ENCODE measurements around the gene PEX6.
A peak's percentile ranks its signal among the peaks of the same experiment; 100 is the strongest.

Gene PEX6

DNA sequence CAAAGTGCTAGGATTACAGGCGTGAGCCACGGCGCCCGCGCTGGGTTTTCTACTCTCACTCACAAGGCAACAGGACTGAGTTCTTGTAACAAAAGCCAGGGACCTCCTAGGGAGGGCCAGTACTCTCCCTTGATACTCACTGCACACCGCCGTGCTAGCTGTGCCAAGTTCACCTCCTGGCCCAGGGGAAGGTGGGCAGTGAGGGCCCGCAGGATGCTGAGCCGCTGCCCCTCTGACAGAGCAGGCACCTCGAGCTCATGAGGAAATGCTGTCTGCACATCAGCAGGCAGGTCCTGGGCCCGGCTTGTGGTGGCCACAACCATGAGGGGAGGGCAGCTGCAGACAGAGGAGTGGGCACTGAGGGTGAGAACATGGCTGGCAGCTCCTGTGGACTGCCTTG, 11.8 kb downstream of the PEX6 start:
- Histone ChIP-seq H3K23ac (ENCODE audit: low read length in 2 of 2) (no peak overlapping the region), H3K4me2 (ENCODE audit: low read length, poor library complexity, severe bottlenecking) (no peak overlapping the region), H3K79me1 (replicated peaks; ENCODE audit: low read length, poor library complexity, severe bottlenecking) (peaks cover 7% of the 10 kb centered on the region), H3K4ac (ENCODE audit: low read depth in 1 of 2, low read length in 2 of 2) (no peak overlapping the region), H3K9ac (ENCODE audit: low read length) (no peak overlapping the region), H2AFZ (ENCODE audit: low read depth, low read length) (no peak overlapping the region), H3K27ac (ENCODE audit: low read length, poor library complexity, severe bottlenecking) (no peak overlapping the region), H3K9me3 (ENCODE audit: control insufficient read depth, low read length) (no peaks in the 10 kb centered on the region), H2BK12ac (ENCODE audit: low read length in 2 of 2) (no peak overlapping the region), H3K27me3 (ENCODE audit: control insufficient read depth in 1 of 2, insufficient read depth in 1 of 2, low read length in 2 of 2) (no peaks in the 10 kb centered on the region), H3K14ac (ENCODE audit: low read length in 2 of 2) (no peak overlapping the region), H3K36me3 (ENCODE audit: control insufficient read depth in 1 of 2, insufficient read depth in 2 of 2, low read depth in 1 of 2, low read length in 2 of 2) (peaks cover 59 to 66% of the 10 kb centered on the region in 2 experiments), H2BK120ac (ENCODE audit: low read depth, low read length) (no peak overlapping the region), H4K8ac (ENCODE audit: low read length) (no peak overlapping the region), H2BK15ac (ENCODE audit: low read depth, poor library complexity, severe bottlenecking) (no peak overlapping the region), H3K18ac (ENCODE audit: low read depth in 1 of 2, low read length in 2 of 2) (no peak overlapping the region), H3K4me3 (ENCODE audit: insufficient read depth in 1 of 2, low read depth in 1 of 2, low read length in 2 of 2) (no peak overlapping the region), H4K91ac (ENCODE audit: low read length) (no peak overlapping the region), H3K4me1 (ENCODE audit: control insufficient read depth, insufficient read depth, low read depth, low read length) (peaks cover 8% of the 10 kb centered on the region), H2AK5ac (ENCODE audit: low read length, severe bottlenecking) (no peak overlapping the region), H2BK5ac (ENCODE audit: low read depth, low read length, poor library complexity, severe bottlenecking) (no peak overlapping the region)
- no peak for DNase-seq
- over 99% methylated on average over 11 of the region's 11 CpGs for WGBS

DNA sequence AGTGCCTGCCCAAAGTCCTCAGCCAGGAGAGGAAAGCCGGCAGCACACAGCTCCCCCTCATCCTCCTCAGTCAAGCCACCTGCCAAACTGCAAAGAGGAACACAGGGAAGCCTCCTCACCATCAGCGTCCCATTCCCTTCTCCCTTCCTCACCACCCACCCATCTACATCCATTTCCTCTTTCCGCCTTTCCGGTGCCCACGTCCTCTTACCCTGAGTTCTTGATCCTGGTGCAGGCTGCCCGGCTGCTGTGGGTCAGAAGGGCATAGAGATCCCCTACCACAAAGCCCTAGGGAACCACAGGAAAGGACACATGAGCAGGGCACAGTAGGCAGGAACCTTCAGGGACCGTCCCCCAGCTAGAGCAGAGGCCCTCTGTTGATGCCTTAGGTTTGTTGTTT, 12.4 kb downstream of the PEX6 start:
- H4K8ac ChIP-seq (ENCODE audit: low read length), result no peak overlapping the region
- H3K4ac ChIP-seq (ENCODE audit: low read depth in 1 of 2, low read length in 2 of 2), result no peak overlapping the region
- no peaks in the 10 kb centered on the region for H3K27me3 ChIP-seq (ENCODE audit: control insufficient read depth in 1 of 2, insufficient read depth in 1 of 2, low read length in 2 of 2)
- no peak overlapping the region for H2AFZ ChIP-seq (ENCODE audit: low read depth, low read length)
- H3K18ac ChIP-seq (ENCODE audit: low read depth in 1 of 2, low read length in 2 of 2), result no peak overlapping the region
- no peak overlapping the region for H4K91ac ChIP-seq (ENCODE audit: low read length)
- H3K27ac ChIP-seq (ENCODE audit: low read length, poor library complexity, severe bottlenecking), result no peak overlapping the region
- H2BK15ac ChIP-seq (ENCODE audit: low read depth, poor library complexity, severe bottlenecking), result no peak overlapping the region
- H3K79me1 ChIP-seq (replicated peaks; ENCODE audit: low read length, poor library complexity, severe bottlenecking), result peaks cover 7% of the 10 kb centered on the region
- H3K4me3 ChIP-seq (ENCODE audit: insufficient read depth in 1 of 2, low read depth in 1 of 2, low read length in 2 of 2), result no peak overlapping the region
- H3K4me1 ChIP-seq (ENCODE audit: control insufficient read depth, insufficient read depth, low read depth, low read length), result peaks cover 8% of the 10 kb centered on the region
- no peak overlapping the region for H3K14ac ChIP-seq (ENCODE audit: low read length in 2 of 2)
- H3K4me2 ChIP-seq (ENCODE audit: low read length, poor library complexity, severe bottlenecking), result no peak overlapping the region
- no peak overlapping the region for H2BK12ac ChIP-seq (ENCODE audit: low read length in 2 of 2)
- WGBS, result 89% methylated on average over 7 of the region's 7 CpGs
- H3K36me3 ChIP-seq (ENCODE audit: control insufficient read depth in 1 of 2, insufficient read depth in 2 of 2, low read depth in 1 of 2, low read length in 2 of 2), result peaks cover 62 to 70% of the 10 kb centered on the region in 2 experiments
- no peak overlapping the region for H2BK5ac ChIP-seq (ENCODE audit: low read depth, low read length, poor library complexity, severe bottlenecking)
- no peaks in the 10 kb centered on the region for H3K9me3 ChIP-seq (ENCODE audit: control insufficient read depth, low read length)
- H3K23ac ChIP-seq (ENCODE audit: low read length in 2 of 2), result no peak overlapping the region
- no peak overlapping the region for H2BK120ac ChIP-seq (ENCODE audit: low read depth, low read length)
- H2AK5ac ChIP-seq (ENCODE audit: low read length, severe bottlenecking), result no peak overlapping the region
- H3K9ac ChIP-seq (ENCODE audit: low read length), result no peak overlapping the region
- DNase-seq, result no peak

- DNase-seq, result peak; percentile 78
Measured at GRCh38 chr6:42963855-42964605, 15.0 kb downstream of the PEX6 start.

DNA sequence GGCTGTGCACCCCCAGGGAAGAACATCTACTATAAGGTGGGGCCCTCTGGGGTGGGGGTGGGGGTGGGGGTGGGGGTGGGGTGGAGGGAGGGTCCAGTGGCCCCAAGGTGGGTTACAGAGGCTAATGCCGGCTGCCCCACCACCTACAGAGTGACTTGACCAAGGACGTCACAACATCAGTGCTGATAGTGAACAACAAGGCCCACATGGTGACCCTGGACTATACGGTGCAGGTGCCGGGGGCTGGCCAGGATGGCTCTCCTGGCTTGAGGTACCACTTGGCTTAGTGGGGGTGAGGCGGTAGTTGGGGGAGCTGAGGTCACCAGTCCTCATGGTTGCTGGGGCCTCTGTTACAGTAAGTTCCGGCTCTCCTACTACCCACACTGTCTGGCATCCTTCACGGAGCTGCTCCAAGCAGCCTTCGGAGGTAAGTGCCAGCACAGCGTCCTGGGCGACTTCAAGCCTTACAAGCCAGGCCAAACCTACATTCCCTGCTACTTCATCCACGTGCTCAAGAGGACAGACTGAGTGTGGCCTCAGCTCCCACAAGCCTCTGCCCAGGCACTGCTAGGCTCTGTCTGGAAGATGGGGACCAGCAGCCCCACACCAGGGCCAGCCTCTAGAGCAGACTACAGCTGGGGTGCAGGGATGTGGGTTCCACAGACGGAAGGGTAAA, 15.7 kb downstream of the PEX6 start:
- WGBS, result 84% methylated on average over 11 of the region's 12 CpGs
- Histone ChIP-seq H3K36me3 (ENCODE audit: control insufficient read depth in 1 of 2, insufficient read depth in 2 of 2, low read depth in 1 of 2, low read length in 2 of 2) (peaks cover 50 to 56% of the 10 kb centered on the region in 2 experiments), H2BK15ac (ENCODE audit: low read depth, poor library complexity, severe bottlenecking) (no peak overlapping the region), H2BK5ac (ENCODE audit: low read depth, low read length, poor library complexity, severe bottlenecking) (no peak overlapping the region), H3K14ac (ENCODE audit: low read length in 2 of 2) (no peak overlapping the region), H4K91ac (ENCODE audit: low read length) (no peak overlapping the region), H2BK120ac (ENCODE audit: low read depth, low read length) (no peak overlapping the region), H3K4me1 (ENCODE audit: control insufficient read depth, insufficient read depth, low read depth, low read length) (peaks cover 13% of the 10 kb centered on the region), H4K8ac (ENCODE audit: low read length) (no peak overlapping the region), H3K18ac (ENCODE audit: low read depth in 1 of 2, low read length in 2 of 2) (no peak overlapping the region), H2AK5ac (ENCODE audit: low read length, severe bottlenecking) (no peak overlapping the region), H3K9me3 (ENCODE audit: control insufficient read depth, low read length) (no peaks in the 10 kb centered on the region), H3K4me3 (ENCODE audit: insufficient read depth in 1 of 2, low read depth in 1 of 2, low read length in 2 of 2) (no peak overlapping the region), H3K79me1 (replicated peaks; ENCODE audit: low read length, poor library complexity, severe bottlenecking) (no peaks in the 10 kb centered on the region), H3K23ac (ENCODE audit: low read length in 2 of 2) (no peak overlapping the region), H3K27ac (ENCODE audit: low read length, poor library complexity, severe bottlenecking) (no peak overlapping the region), H3K4me2 (ENCODE audit: low read length, poor library complexity, severe bottlenecking) (no peak overlapping the region), H3K4ac (ENCODE audit: low read depth in 1 of 2, low read length in 2 of 2) (no peak overlapping the region), H3K9ac (ENCODE audit: low read length) (no peak overlapping the region), H3K27me3 (ENCODE audit: control insufficient read depth in 1 of 2, insufficient read depth in 1 of 2, low read length in 2 of 2) (no peaks in the 10 kb centered on the region), H2BK12ac (ENCODE audit: low read length in 2 of 2) (no peak overlapping the region), H2AFZ (ENCODE audit: low read depth, low read length) (no peak overlapping the region)
- DNase-seq, result no peak

More at GRCh38 chr6:42963855-42964605, 15.0 kb downstream of the PEX6 start:
- no peak overlapping the region for H3K9ac ChIP-seq (ENCODE audit: low read length)
- H3K36me3 ChIP-seq (ENCODE audit: control insufficient read depth in 1 of 2, insufficient read depth in 2 of 2, low read depth in 1 of 2, low read length in 2 of 2), result peaks cover 57 to 61% of the 10 kb centered on the region in 2 experiments
- no peak overlapping the region for H2BK15ac ChIP-seq (ENCODE audit: low read depth, poor library complexity, severe bottlenecking)
- no peak overlapping the region for H4K91ac ChIP-seq (ENCODE audit: low read length)
- H3K9me3 ChIP-seq (ENCODE audit: control insufficient read depth, low read length), result no peaks in the 10 kb centered on the region
- H3K14ac ChIP-seq (ENCODE audit: low read length in 2 of 2), result no peak overlapping the region
- no peak overlapping the region for H3K23ac ChIP-seq (ENCODE audit: low read length in 2 of 2)
- no peak overlapping the region for H3K27ac ChIP-seq (ENCODE audit: low read length, poor library complexity, severe bottlenecking)
- no peak overlapping the region for H2BK5ac ChIP-seq (ENCODE audit: low read depth, low read length, poor library complexity, severe bottlenecking)
- peaks cover 13% of the 10 kb centered on the region for H3K4me1 ChIP-seq (ENCODE audit: control insufficient read depth, insufficient read depth, low read depth, low read length)
- no peak overlapping the region for H3K4ac ChIP-seq (ENCODE audit: low read depth in 1 of 2, low read length in 2 of 2)
- no peaks in the 10 kb centered on the region for H3K79me1 ChIP-seq (replicated peaks; ENCODE audit: low read length, poor library complexity, severe bottlenecking)
- H3K18ac ChIP-seq (ENCODE audit: low read depth in 1 of 2, low read length in 2 of 2), result no peak overlapping the region
- H3K4me3 ChIP-seq (ENCODE audit: insufficient read depth in 1 of 2, low read depth in 1 of 2, low read length in 2 of 2), result no peak overlapping the region
- 79% methylated on average over 9 of the region's 9 CpGs for WGBS
- no peak overlapping the region for H2BK120ac ChIP-seq (ENCODE audit: low read depth, low read length)
- H3K4me2 ChIP-seq (ENCODE audit: low read length, poor library complexity, severe bottlenecking), result no peak overlapping the region
- no peak overlapping the region for H2AK5ac ChIP-seq (ENCODE audit: low read length, severe bottlenecking)
- H3K27me3 ChIP-seq (ENCODE audit: control insufficient read depth in 1 of 2, insufficient read depth in 1 of 2, low read length in 2 of 2), result no peaks in the 10 kb centered on the region
- H4K8ac ChIP-seq (ENCODE audit: low read length), result no peak overlapping the region
- H2AFZ ChIP-seq (ENCODE audit: low read depth, low read length), result no peak overlapping the region
- no peak overlapping the region for H2BK12ac ChIP-seq (ENCODE audit: low read length in 2 of 2)
